NT2/D1 (cell line): ENCODE results near the gene HOXB8.
A peak's percentile ranks its signal among the peaks of the same experiment; 100 is the strongest.

Source experiments
- DNase-seq: peaks from one replicate; pipeline ENCODE4 v3.0.0-alpha.2; 2011; ENCODE audit warnings: low read depth, low spot score
- H3K27me3 ChIP-seq: 2 replicates; pipeline ENCODE4 v1.6.0; 2011; ENCODE audit warnings: mild to moderate bottlenecking; ENCODE audit not compliant: insufficient read length, insufficient read depth
- H3K36me3 ChIP-seq: 2 replicates; pipeline ENCODE4 v1.6.1; 2011; ENCODE audit warnings: mild to moderate bottlenecking, low read length, mixed read lengths; ENCODE audit not compliant: insufficient read depth, insufficient read length
- H3K4me1 ChIP-seq: 2 replicates; pipeline ENCODE4 v1.5.1; 2011; ENCODE audit not compliant: insufficient read depth, insufficient read length
- H3K4me3 ChIP-seq: 2 replicates; pipeline ENCODE4 v1.5.1; 2011; ENCODE audit warnings: low read depth; ENCODE audit not compliant: insufficient read length
- H3K9ac ChIP-seq: 2 replicates; pipeline ENCODE4 v1.6.0; 2011; ENCODE audit warnings: low read depth; ENCODE audit not compliant: insufficient read length
- H3K9me3 ChIP-seq: 2 replicates; pipeline ENCODE4 v1.5.1; 2011; ENCODE audit warnings: mild to moderate bottlenecking, low read length; ENCODE audit not compliant: insufficient read depth
- SUZ12 ChIP-seq: IDR thresholded peaks from 2 replicates; pipeline ENCODE4 v1.6.1; 2011; ENCODE audit not compliant: insufficient read length, insufficient read depth; ENCODE audit errors: extremely low read depth
- YY1 ChIP-seq: IDR thresholded peaks from 2 replicates; pipeline ENCODE4 v1.6.1; 2011; ENCODE audit not compliant: insufficient read length, insufficient read depth
- ZNF274 ChIP-seq: IDR thresholded peaks from 2 replicates; pipeline ENCODE4 v1.6.1; 2011; ENCODE audit warnings: mild to moderate bottlenecking, low read depth, low read length

Gene HOXB8

DNA sequence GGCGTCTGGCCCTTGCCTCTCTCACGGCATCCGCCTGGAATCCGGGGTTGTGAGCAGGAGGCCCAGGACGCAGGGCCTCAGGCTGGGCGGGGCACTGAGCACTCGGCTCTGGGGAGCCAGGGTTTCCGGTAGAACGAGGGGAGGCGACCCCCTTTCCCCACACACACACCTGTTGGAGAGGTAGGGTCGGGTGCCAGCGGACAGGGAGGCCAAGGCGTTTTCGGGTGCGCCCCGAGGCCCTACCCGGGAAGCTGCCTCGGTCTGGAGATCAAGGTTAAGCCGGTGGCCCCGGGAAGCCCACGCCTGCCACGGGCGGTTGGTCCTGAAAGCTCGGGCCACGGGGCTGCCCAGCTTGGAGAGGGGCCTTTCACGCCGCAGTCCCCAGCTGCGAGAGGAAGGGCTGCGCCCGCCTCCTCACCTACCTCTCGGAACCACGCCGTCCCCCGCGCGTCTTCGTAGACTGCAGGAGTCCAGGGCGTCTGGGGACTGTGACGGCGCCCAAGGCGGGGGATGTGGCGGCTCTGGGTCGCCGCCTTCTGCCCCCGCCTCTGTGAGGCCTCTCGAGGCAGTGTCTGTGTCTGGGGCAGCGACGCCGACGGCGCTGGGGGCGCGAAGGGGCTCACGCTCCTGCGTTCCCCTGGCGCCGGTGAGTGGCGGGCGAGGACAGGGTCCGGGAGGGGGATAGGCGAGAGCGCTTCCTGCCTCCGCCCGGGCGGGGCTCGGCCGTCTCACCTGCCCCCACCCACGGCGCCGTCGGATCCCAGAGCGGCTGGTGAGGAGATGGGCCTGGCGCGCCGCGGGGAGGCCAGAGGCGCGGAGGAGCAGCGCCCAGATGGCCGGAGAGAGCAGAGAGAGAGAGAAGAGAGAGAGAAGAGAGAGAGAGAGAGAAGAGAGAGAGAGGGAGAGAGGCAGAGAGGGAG, 31.4 kb upstream of the HOXB8 start:
- no peak for DNase-seq
- H3K4me3 ChIP-seq: peak overlapping the region; percentile 77
- TF ChIP-seq ZNF274 (no peak), SUZ12 (no peak), YY1 (no peak)
- peaks cover 8% of the 10 kb centered on the region for H3K4me1 ChIP-seq
- peak overlapping the region; percentile 93 for H3K9ac ChIP-seq
- peaks cover 5% of the 10 kb centered on the region; the same call in 1 of the 2 replicates for H3K9me3 ChIP-seq
- peaks cover 5% of the 10 kb centered on the region for H3K27me3 ChIP-seq
- peaks cover 21% of the 10 kb centered on the region for H3K36me3 ChIP-seq

- Histone ChIP-seq H3K4me1 (peaks cover 8% of the 10 kb centered on the region), H3K27me3 (peaks cover 5% of the 10 kb centered on the region), H3K9me3 (peaks cover 5% of the 10 kb centered on the region; the same call in 1 of the 2 replicates), H3K4me3 (peak overlapping the region; percentile 77), H3K9ac (peak overlapping the region; percentile 93), H3K36me3 (peaks cover 23% of the 10 kb centered on the region)
- TF ChIP-seq SUZ12 (no peak), ZNF274 (no peak), YY1 (no peak)
- DNase-seq: no peak
Observed at GRCh38 chr17:48645639-48646182, 30.6 kb upstream of the HOXB8 start.

GRCh38 chr17:48644910-48645557, 29.9 kb upstream of the HOXB8 start:
- no peak overlapping the region for H3K9ac ChIP-seq
- H3K4me3 ChIP-seq: no peak overlapping the region
- H3K9me3 ChIP-seq: peaks cover 5% of the 10 kb centered on the region; the same call in 1 of the 2 replicates
- TF ChIP-seq ZNF274: no peak
- no peak for TF ChIP-seq SUZ12
- TF ChIP-seq YY1: no peak
- peaks cover 8% of the 10 kb centered on the region for H3K4me1 ChIP-seq
- H3K27me3 ChIP-seq: peaks cover 5% of the 10 kb centered on the region
- no peak for DNase-seq
- peaks cover 26% of the 10 kb centered on the region for H3K36me3 ChIP-seq

DNA sequence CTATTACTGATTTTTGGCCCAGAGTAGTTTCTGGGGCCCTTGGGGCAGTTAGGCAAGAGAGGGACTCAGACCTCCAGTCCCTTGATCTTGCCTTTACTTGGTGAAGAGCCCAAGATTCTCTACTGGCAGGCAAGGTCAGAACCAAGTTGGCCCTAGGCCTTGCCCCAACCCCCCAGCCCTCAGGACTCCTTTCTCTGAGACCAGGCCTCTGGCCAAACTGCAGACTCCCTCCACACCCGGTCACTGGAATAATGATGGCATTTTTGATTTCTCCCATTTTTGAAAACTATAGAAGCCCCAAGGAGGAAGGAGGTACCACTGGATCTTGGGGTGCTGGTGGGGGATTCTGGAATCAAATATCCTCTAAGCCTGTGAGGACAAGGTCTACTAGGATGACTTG, 29.1 kb upstream of the HOXB8 start:
- H3K4me3 ChIP-seq: no peak overlapping the region
- peaks cover 8% of the 10 kb centered on the region for H3K4me1 ChIP-seq
- no peak overlapping the region for H3K9ac ChIP-seq
- peaks cover 26% of the 10 kb centered on the region for H3K36me3 ChIP-seq
- H3K9me3 ChIP-seq: peaks cover 5% of the 10 kb centered on the region; the same call in 1 of the 2 replicates
- H3K27me3 ChIP-seq: peaks cover 5% of the 10 kb centered on the region
- no peak for TF ChIP-seq YY1
- no peak for TF ChIP-seq ZNF274
- TF ChIP-seq SUZ12: no peak
- DNase-seq: no peak

DNA sequence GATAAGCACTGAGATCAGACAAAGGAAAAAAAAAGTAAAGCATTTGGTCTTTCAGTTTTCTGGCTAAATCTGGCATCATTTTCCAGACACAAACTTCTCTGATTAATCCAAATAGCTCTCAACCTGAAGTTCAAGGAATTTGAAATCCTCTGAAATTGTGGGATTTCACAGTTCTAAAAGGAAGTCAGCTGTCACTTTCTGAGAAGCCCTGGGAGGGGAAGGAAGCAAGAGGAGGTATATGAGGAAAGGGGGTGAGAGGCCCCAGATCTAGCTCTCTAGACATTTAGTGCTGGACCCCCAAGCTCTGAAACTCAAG, 28.6 kb upstream of the HOXB8 start:
- H3K9ac ChIP-seq: no peak overlapping the region

DNA sequence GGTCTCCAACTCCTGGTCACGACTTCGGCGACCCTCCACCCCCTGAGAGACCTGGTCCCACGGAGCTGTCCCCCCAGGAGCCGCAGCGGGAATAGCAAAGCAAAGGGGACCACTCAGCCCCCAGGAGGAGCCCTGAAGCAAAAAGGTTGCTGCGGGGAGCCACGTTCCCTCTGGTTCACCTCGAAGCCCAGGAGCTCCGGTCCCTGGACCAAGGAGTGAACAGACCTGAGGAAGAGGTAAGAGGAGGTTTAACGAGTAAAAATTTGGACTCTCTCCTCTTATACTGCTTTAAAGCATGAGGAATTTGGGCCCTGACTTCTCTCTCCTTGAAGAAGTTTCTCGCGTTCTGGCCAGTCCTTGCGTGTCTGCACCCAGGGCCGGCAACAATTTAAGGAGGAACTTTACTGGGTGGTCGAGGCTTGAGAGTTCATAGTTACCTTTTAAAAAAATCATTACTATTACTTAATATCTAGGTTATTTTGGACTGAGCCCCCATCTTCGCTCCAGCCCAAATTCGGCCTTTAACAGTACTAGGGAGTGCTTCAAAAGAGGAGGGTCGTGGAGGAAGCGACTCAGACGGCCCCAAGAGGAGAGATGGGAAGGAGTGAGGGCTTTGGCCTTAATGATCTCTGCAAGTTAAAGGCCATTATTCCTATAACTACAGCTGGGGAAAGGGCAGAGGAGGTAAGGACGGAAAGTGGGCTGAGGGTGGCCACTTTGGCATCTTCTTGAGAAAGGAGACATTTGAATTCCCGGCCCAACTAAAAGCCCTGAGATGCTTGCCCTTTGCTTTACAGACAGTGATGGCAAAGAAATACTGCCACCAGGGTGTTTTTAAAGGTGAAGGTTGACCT, 28.0 kb upstream of the HOXB8 start:
- peaks cover 5% of the 10 kb centered on the region; the same call in 1 of the 2 replicates for H3K9me3 ChIP-seq
- H3K36me3 ChIP-seq: peaks cover 29% of the 10 kb centered on the region
- no peak overlapping the region for H3K9ac ChIP-seq
- peaks cover 8% of the 10 kb centered on the region for H3K4me1 ChIP-seq
- TF ChIP-seq YY1 (no peak), SUZ12 (no peak), ZNF274 (no peak)
- H3K27me3 ChIP-seq: peaks cover 5% of the 10 kb centered on the region
- H3K4me3 ChIP-seq: no peak overlapping the region
- DNase-seq: no peak

More for the DNA sequence above, 28.6 kb upstream of the HOXB8 start:
- TF ChIP-seq SUZ12: no peak
- no peak for TF ChIP-seq ZNF274
- no peak for TF ChIP-seq YY1
- peaks cover 26% of the 10 kb centered on the region for H3K36me3 ChIP-seq
- H3K4me1 ChIP-seq: peaks cover 8% of the 10 kb centered on the region
- no peak for DNase-seq
- H3K4me3 ChIP-seq: no peak overlapping the region
- peaks cover 5% of the 10 kb centered on the region for H3K27me3 ChIP-seq
- H3K9me3 ChIP-seq: peaks cover 5% of the 10 kb centered on the region; the same call in 1 of the 2 replicates
